OCI-LY3 (cell line): ENCODE results near the gene SLC2A6.

ENCODE experiments used
- EZH2phosphoT487 ChIP-seq: fragments of 200-600 bp; shearing (Covaris generic); IDR thresholded peaks from 2 replicates; pipeline ENCODE4 v1.6.1; 2018; ENCODE audit warnings: antibody characterized with exemption, mixed run types, low read depth
- TF ChIP-seq, protein P1 (sequence below): fragments of 200-600, 300-600 bp; sonication (generic); IDR thresholded peaks from 2 replicates; pipeline ENCODE4 v1.5.1; 2014; ENCODE audit warnings: antibody characterized with exemption, low read length, low read depth

DNA sequence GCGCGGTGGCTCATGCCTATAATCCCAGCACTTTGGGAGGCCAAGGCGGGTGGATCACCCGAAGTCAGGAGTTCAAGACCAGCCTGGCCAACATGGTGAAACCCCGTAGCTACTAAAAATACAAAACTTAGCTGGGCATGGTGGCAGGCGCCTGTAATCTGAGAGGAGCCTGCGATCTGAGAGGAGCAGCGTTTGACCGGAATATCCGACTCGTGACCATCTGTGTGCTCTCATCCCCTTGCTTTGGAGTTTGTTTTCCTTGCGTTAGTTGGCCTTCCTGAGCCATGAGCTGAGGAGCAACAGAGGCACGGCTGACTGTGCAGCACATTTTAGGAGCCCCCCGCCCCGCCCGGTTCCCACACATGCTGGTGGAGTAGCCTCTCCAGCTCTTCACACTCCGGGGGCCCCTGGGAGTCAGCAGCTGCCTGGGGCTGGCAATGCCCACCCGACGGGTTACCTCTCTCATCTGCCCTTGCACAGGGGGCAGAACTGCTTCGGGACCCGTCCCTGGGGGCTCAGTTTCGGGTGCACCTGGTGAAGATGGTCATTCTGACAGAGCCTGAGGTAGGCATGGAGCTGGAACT lies 53.8 kb downstream of the SLC2A6 start:
- TF ChIP-seq, protein P1, sequence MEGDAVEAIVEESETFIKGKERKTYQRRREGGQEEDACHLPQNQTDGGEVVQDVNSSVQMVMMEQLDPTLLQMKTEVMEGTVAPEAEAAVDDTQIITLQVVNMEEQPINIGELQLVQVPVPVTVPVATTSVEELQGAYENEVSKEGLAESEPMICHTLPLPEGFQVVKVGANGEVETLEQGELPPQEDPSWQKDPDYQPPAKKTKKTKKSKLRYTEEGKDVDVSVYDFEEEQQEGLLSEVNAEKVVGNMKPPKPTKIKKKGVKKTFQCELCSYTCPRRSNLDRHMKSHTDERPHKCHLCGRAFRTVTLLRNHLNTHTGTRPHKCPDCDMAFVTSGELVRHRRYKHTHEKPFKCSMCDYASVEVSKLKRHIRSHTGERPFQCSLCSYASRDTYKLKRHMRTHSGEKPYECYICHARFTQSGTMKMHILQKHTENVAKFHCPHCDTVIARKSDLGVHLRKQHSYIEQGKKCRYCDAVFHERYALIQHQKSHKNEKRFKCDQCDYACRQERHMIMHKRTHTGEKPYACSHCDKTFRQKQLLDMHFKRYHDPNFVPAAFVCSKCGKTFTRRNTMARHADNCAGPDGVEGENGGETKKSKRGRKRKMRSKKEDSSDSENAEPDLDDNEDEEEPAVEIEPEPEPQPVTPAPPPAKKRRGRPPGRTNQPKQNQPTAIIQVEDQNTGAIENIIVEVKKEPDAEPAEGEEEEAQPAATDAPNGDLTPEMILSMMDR = no peak
- no peak for TF ChIP-seq EZH2phosphoT487
